ENCODE data around the gene CHST15. TPM values are rescaled to one million over a fixed set of nuclear protein-coding genes. Genes with fewer than 3 reads are reported as not detected.

Gene CHST15
- total and polyA plus RNA-seq, 2 of the 8 experiments (the other 6 are each of a cell fraction or from before 2014, with no cell fraction given): 8.8 to 9.1 TPM

GRCh38 chr10:124079864-124080263 is 13.5 kb downstream of the CHST15 start:
- ChIA-PET POLR2A (ENCODE audit: partially characterized antibody) (interaction anchor here (1.2 kb wide), 1 partner anchor 10 kb away, joined by 3 read pairs; no protein-coding TSS in a partner anchor), CTCF (ENCODE audit: partially characterized antibody) (interaction anchor here (0.9 to 1.9 kb wide), 3 partner anchors 8 to 33 kb away, joined by 3 to 7 read pairs (median 4); no protein-coding TSS in a partner anchor)
- H2AK5ac ChIP-seq (ENCODE audit: low read depth, low read length): no peak overlapping the region
- H4K91ac ChIP-seq (replicated peaks; ENCODE audit: insufficient read length, low read length): no peak overlapping the region
- H3K27ac ChIP-seq (ENCODE audit: low read depth, low read length): no peak overlapping the region
- no peaks in the 10 kb centered on the region; a peak in 1 of 7 replicates for H3K27me3 ChIP-seq (replicated peaks in 1 of 4; ENCODE audit: control insufficient read depth in 3 of 4, extremely low read depth in 1 of 4, insufficient read depth in 3 of 4, low read length in 3 of 4)
- no peak overlapping the region for H3K4me3 ChIP-seq (ENCODE audit: extremely low read depth in 1 of 4, insufficient read depth in 2 of 4, low read depth in 3 of 4, low read length in 4 of 4)
- H2BK12ac ChIP-seq (ENCODE audit: low read depth, low read length): no peak overlapping the region
- H3K23me2 ChIP-seq (ENCODE audit: low read depth, low read length): no peaks in the 10 kb centered on the region
- no peak overlapping the region for H3K56ac ChIP-seq (replicated peaks; ENCODE audit: insufficient read length, low read depth, low read length)
- H3K79me2 ChIP-seq (ENCODE audit: control insufficient read depth in 1 of 2, insufficient read depth in 2 of 2, low read length in 2 of 2): no peaks in the 10 kb centered on the region; a peak in 2 of 4 replicates
- H2BK15ac ChIP-seq (ENCODE audit: low read length): no peak overlapping the region
- H3K14ac ChIP-seq (ENCODE audit: insufficient read length): no peak overlapping the region
- H3K36me3 ChIP-seq (ENCODE audit: control insufficient read depth in 2 of 4, insufficient read depth in 4 of 4, low read length in 3 of 4): no peaks in the 10 kb centered on the region
- no peak overlapping the region for H4K5ac ChIP-seq (ENCODE audit: insufficient read length, low read depth, low read length)
- H2BK120ac ChIP-seq (replicated peaks; ENCODE audit: low read depth, low read length): no peak overlapping the region
- H4K20me1 ChIP-seq (replicated peaks in 1 of 2; ENCODE audit: control insufficient read depth in 1 of 2, insufficient read depth in 2 of 2, low read length in 2 of 2): no peaks in the 10 kb centered on the region
- no peak overlapping the region for H3K9ac ChIP-seq (replicated peaks in 1 of 4; ENCODE audit: extremely low read depth in 1 of 4, low read depth in 3 of 4, low read length in 3 of 4)
- H3K23ac ChIP-seq (ENCODE audit: insufficient read length): no peak overlapping the region
- no peaks in the 10 kb centered on the region; the same call in 1 of the 2 replicates for H3K79me1 ChIP-seq (ENCODE audit: low read depth, low read length)
- H3K18ac ChIP-seq (ENCODE audit: extremely low read depth, low read length): no peak overlapping the region
- no peak overlapping the region for H3K4me2 ChIP-seq (ENCODE audit: insufficient read depth in 1 of 2, low read depth in 2 of 2, low read length in 2 of 2)
- no peak overlapping the region for H2AFZ ChIP-seq (ENCODE audit: low read length)
- H2BK5ac ChIP-seq (ENCODE audit: low read depth, low read length): no peak overlapping the region
- peaks cover 0 to 4% (median 3%) of the 10 kb centered on the region in 4 experiments; a peak in 5 of 7 replicates for H3K4me1 ChIP-seq (replicated peaks in 1 of 4; ENCODE audit: control insufficient read depth in 3 of 4, insufficient read depth in 4 of 4, low read length in 3 of 4)
- no peaks in the 10 kb centered on the region for H3K9me3 ChIP-seq (ENCODE audit: insufficient read depth in 2 of 2, low read depth in 1 of 2, low read length in 1 of 2)
- 84% methylated on average over 9 of the region's 9 CpGs; no CpG with 5 or more reads in 1 of the 2 experiments for WGBS, 2 experiments (ENCODE audit: extremely low coverage in 1 of 2, insufficient coverage in 1 of 2, insufficient read length in 1 of 2, insufficient replicate concordance in 2 of 2, low coverage in 1 of 2, low lambda C conversion rate in 2 of 2, missing lambda C conversion rate in 1 of 2)
- DNase-seq (ENCODE audit: low read depth in 1 of 2, low spot score in 2 of 2) (no peak), FAIRE-seq (no peak)
- H3K4ac ChIP-seq (replicated peaks; ENCODE audit: insufficient read length, low read depth, low read length): no peak overlapping the region
- no peak overlapping the region for H2BK20ac ChIP-seq (ENCODE audit: low read length)
- H4K8ac ChIP-seq (ENCODE audit: extremely low read depth, insufficient read depth, low read length): no peak overlapping the region
- TF ChIP-seq POU5F1 (IDR thresholded peaks at IDR 0.05; ENCODE audit: low read depth, low read length) (no peak), CBX5 (IDR thresholded peaks at IDR 0.05; ENCODE audit: low read depth, low read length) (no peak), EP300 (IDR thresholded peaks at IDR 0.05; ENCODE audit: borderline replicate concordance in 1 of 2, low read depth in 2 of 2, low read length in 2 of 2) (no peak), SIX5 (IDR thresholded peaks at IDR 0.05; ENCODE audit: low read depth, low read length) (no peak), MAX (IDR thresholded peaks at IDR 0.05) (no peak), MAFK (IDR thresholded peaks at IDR 0.05; ENCODE audit: low read depth, low read length) (no peak), KDM4A (IDR thresholded peaks at IDR 0.05; ENCODE audit: low read depth, low read length, severe bottlenecking) (no peak), CHD2 (IDR thresholded peaks at IDR 0.05; ENCODE audit: low read length) (no peak), ATF3 (IDR thresholded peaks at IDR 0.05; ENCODE audit: insufficient read depth, low read depth, low read length) (no peak), RBBP5 (IDR thresholded peaks at IDR 0.05; ENCODE audit: borderline replicate concordance, low read depth, low read length) (no peak), SIRT6 (IDR thresholded peaks at IDR 0.05; ENCODE audit: low read length) (no peak), USF2 (IDR thresholded peaks at IDR 0.05; ENCODE audit: low read length) (no peak)
